Limb (tissue), 2 donors: Measurements from ENCODE around the gene PLAC9.
"Not testable (repeated sequence)": the region's sequence is repeated elsewhere in the genome, so short reads cannot be mapped to it uniquely, and the experiment has no call there.

Experiments
- DNase-seq, 2 donors: peaks; one replicate each; pipeline ENCODE4 v3.0.0-alpha.2; 2016; ENCODE audit errors: extremely low spot score in 2 of 2

PLAC9 gene

DNA sequence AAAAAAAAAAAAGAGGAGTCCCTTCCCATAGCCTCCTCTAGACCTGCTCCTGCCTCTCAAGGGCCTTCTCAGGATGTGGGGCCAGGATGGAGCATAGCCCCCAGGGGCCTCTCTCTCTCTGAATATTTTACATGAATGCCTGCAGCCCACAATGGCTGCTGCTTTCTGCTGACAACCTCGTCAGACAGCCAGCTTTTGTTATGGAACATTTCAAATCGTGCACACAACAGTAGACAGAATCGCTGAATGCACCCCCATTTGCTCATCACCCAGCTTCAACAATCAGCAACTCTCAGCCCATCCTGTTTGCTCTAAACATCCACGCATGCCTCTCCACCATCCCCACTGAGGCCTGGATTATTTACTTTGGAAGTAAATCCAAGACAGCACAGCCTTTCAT is 5.4 kb downstream of the PLAC9 start:
- DNase-seq = no peak

DNA sequence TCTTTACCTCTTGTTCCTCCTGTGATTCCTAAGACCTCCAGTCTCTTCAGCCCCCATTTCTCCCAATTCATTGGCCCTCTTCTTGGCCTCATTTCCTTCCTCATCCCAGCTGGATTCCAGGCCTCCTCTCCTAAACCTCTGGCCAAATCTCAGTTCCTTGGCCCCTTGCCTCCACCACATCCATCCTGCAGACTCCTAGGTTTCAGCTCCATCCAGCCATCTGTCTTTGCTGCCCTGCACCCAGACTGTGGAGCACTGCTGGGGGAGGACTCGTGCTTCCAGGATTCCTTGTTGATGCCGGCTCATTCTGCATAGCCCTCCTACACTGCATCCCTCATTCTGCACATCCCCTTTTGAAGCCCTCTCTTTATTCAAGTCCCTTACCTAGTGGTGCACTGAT is 6.7 kb downstream of the PLAC9 start:
- no peak for DNase-seq

DNA sequence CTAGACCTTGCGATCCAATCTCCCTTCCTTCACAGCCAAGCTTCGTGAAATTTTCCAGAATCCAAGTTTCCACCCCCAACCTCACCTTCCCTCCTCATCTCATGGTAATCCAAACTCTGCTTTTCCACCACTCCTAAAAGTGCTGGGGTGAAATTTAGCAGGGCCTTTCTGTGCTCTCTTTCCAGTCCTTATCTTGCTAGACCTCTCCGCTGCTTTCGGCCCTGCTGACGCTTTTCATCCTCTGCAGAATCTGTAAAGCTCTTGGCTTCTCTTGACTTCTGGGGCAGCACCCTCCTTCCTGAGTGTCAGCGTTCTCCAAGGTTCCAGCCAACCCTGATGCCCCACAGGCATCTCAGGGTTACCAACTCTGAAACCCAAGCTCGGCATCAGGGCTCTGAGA is 7.7 kb downstream of the PLAC9 start:
- DNase-seq = no peak

DNA sequence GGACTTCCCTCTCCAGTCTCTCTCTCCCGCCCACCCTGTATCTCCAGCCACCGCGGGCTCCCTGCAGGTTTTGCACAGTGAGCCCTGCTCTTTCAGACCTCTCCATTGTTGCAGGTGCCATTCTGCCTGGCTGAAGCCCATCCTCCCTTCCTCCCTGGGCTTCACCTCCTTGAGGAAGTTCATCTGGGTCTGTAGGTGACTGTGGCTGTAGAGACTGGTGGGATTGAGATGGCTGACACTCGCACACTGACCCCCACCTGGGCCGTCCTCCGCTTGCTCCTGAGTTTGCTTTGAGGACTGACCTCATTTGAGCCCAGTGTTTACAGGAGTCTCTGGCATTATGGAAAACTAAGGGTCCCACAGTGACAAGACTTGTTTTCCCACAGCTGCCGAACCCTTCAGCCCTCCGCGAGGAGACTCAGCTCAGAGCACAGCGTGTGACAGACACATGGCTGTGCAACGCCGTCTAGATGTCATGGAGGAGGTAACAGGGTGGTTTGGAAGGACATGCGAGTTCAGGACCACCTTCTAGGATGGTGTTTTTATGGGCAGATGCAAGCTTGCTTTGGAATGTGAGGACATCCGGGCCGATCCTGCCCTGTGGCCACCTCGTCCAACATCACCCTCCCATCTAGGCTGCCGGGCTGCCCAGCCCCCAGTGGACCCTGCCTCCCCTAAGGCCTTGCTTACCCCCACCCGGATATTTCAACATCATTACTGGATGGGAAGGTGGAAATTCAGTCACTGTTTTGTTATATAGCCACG is 9.3 kb downstream of the PLAC9 start:
- DNase-seq = no peak

DNA sequence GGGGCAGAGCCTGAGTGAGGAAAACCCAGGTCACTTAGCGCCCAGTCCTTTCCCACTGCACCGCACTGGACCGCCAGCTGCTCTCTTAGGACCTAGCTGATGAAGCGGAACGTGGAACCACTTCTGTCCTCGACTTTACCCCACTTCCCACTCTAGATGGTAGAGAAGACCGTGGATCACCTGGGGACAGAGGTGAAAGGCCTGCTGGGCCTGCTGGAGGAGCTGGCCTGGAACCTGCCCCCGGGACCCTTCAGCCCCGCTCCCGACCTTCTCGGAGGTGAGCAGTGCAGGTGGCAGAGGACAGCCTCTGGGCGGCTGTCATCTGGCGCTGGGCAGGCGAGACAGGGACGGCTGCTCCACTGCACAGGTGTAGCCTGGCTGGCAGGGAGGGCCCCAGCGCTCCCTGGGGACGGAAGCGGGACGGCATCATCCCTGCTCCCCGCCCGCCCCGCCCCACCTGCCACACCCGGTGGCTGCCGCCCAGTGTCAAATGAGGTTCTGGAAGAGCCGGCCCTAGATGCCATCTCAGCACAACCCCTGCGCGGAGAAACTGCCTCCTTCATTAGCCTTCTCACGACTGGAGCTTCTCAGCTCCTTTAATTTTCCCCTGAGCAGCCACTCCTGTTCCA is 11.7 kb downstream of the PLAC9 start:
- DNase-seq = peak in 1 of 2 donors; percentile 45

DNA sequence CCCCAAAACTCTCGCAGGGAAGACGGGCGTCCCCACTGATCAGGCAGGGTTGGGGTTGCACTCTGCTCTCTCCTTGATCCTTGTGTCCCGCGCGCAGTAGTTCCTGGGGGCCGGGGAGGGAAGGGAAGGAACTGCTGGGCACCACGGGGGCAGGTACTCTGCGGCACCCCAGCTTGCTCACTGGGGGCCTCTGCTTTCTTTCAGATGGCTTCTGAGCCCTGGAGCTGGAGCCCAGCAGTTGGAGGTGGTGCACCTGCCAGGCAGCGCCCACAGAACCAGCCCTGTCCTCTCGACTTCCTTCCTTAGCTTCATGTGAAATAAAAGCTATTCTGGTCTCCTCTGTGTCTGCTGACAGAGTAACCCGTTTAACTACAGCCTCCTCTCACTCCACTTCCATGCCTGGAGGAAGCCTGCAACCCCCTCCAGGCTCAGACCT is 12.2 kb downstream of the PLAC9 start:
- peak in 1 of 2 donors; percentile 32 for DNase-seq

DNA sequence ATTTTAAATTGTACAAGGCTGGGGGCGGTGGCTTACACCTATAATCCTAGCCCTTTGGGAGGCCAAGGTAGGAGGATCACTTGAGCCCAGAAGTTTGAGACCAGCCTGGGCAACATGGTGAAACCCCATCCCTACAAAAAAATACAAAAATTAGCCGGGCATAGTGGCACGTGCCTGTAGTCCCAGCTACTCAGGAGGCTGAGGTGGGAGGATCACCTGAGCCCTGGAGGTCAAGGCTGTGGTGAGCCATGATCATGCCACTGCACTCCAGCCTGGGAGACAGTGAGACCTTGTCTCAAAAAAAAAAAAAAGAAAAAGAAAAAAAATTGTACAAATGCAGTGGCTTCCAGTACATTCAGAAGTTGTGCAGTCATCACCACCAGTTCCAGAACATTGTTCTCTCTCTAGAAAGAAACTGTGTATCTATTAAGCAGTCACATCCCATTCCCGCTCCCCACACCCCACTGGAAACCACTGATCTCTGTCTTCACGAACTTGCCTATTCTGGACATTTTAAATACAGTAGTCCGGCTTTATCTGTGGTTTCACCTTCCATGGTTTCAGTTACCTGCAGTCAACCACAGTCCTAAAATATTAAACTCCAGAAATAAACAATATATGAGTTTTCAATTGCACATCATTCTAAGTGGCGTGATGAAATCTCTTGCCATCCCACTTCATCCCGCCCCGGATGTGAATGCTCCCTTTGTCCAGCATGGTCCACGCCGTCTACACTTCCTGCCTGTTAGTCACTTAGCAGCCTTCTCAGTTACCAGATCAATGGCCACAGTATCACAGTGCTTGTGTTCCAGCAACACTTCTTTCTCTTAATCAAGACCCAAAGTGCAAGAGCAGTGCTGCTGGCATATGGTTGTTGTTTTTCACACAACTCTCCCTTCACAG is 13.1 kb downstream of the PLAC9 start:
- DNase-seq = not testable (repeated sequence)

DNA sequence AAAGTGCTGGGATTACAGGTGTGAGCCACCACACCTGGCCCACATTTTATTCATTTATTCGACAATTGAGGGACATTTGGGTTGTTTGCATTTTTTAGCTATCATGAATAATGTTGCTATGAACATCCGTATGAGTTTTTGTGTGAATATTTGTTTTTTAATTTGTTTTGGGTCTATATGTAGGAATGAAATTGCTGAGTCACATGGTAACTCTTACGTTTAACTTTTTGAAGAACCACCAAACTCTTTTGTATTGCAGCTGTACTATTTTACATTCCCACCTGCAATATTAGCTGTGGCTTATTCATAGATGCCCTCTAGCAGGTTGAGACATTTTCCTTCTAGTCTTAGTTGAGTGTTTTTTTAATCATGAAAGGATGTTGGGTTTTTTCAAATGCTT is 14.4 kb downstream of the PLAC9 start:
- no peak for DNase-seq

DNA sequence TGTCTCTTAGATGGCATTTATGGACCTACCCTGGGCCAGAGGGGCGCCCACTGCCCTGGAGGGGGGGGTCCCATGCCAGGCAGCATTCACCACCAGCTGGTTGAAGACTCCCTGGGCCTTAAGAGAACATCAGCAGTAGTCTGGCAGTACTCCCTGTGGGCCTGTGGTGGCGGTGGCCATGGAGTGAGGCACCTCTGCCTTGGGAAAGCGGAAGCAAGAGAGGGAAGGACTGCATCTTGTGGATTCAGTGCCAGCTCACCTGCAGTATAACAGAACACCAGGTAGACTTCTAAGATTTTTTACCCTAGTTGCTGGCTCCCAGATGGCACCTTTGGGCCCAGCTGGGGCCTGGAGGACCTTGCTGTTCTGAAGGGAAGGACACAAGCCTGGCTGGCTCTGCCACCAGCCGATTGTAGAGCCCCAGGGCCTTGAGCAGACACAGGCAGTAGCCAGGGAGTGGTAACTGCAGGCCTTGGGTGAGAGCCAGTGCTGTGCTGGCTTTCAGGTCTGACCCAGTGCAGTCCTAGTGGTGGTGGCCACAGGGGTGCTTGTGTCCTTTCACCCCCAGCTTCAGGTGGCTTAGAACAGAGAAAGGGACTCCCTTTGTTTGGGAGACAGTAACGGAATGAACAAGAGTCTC is 15.8 kb downstream of the PLAC9 start:
- no peak for DNase-seq

DNA sequence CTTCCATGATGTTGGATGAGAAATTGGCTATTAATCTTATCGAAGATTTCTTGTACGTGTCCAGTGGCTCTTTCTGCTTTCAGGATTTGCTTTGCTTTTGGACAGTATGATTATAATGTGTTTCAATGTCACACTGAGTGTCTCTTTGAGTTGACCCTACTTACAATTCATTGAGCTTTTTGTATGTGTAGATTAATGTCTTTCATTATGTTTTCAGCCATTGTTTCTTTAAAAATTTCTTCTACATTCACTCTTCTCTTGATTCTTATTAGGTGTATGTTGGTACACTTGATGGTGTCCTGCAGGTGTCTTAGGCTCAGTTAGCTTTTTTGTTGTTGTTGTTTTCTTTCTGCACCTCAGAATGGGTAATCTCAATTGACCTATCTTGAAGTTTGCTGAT is 16.6 kb downstream of the PLAC9 start:
- DNase-seq = no peak

DNA sequence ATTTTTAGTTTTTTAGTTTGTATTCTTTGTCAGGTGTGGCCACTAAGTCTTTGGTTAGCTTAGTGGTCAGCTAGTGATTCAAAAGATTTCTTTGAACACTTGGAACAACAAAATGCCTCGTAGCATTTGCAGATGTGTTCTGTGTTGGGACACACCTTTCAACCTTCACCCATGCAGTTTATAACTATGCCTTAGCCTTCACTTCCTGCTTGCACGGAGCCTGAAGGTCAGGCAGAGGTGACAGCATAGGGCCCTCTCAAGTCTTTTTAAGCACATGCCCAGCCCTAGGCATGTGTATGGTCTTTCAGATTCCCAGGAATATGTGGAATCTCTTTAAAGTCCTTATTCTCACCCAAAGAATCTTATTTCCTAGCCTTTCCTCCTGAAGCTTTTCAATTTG is 17.6 kb downstream of the PLAC9 start:
- no peak for DNase-seq

DNA sequence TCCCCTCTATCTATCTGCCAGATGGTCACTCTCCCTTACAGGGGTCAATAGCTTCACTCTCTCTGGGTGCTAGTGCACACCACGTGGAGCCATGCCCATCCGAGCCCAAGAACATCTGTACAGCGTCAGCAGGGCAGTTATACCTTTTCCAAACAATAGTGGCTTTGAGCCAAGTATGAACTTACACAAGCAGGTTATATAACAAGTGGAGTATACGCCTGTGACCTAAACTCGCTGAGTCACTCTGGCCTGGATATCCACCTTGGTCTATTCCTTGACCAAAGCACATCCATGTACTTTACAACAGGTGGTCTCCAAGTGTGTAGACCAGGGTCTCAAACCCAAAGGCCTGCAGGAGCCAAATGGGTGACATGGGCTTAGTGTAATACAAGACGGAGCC is 20.3 kb downstream of the PLAC9 start:
- no peak for DNase-seq

DNA sequence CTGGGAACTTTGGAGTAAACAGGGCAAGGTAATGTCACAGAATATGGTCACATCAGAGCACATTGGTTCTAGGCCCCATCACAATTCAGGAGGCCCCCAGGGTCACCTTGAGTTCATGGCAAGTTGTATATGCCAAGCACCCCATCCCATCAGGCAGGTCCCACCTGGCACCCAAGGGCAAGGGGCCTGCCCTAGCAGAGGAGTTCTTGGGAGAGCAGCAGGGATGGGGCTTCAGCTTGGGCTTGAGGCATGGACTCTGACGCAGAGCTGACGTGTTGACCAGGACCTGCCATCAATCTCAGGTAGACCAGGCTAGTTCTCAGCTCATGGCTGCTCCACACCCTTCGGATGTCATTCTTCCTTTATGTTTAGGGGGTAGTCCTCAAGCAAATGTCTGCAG is 20.9 kb downstream of the PLAC9 start:
- DNase-seq = no peak

DNA sequence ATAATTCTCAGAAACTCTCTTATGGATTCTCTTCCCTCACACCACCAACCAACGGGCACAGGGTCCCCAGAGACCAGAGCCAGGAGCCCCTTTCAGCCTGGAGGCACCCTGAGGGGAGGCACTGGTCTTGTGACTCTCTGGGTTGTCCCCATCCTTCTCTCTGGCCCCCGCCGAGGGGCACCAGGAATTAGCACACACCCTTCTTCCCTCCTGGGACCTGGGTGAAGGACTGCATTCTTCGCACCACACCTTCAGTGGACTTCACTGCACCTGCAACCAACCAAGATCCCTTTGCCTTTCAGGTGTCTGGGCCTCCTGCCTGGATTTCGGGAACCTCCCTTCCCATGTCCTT is 22.1 kb downstream of the PLAC9 start:
- DNase-seq = no peak

DNA sequence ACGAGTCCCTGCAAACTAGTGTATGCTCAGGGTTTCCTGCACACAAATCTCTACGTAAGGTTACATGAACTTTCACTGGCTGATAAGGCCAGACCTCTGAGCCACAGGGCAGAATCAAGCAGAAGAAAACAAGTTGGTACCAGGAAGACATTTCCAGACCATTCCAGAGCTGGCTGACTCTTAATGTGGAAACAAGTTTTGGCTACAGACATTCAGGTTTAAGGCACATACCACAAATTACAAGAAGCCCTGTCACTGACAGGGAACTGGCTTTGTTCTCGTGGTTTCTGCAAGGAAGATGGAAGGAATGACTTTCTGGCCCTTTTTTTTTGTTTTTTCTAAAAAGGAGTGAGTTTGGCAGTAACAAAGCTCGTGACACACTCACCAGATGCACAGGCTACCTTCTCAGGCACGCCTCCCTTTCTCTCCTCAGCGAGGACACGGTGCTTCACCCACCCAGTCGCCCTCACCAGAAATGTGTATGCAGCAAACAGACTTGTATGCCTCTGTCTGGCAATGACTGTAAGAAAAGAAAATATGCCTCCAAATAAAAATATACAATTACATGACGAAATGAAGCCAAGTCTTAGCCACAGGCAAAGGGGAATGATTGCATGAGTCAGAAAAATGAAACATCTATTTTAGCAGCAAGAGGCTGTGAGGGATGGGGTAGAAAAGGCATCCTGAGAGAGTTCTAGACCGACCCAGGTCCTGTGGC is 22.6 kb downstream of the PLAC9 start:
- peak in 1 of 2 donors; percentile 43 for DNase-seq

DNA sequence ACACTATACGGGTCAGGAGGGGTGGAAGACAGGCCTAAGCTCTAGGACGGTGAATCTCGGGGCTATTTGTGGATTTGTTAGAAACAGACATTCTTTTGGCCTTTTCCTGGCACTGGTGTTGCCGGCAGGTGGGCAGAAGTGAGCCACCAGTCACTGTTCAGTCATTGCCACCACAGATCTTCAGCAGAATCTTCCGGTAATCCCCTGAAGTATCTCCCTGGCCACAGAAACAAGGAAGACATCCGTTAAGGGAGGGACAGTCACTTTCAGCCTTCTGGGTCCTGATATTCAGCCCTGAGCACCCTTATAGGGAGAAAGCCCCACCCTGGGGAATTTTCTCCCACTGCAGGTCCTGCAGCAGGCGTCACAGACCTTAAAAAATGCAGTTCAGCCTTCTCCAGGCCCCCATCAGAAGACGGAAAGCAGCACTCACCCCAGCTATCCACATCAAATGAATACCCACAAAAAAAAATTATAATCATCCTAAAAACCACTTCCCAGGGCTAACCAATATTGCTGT is 23.2 kb downstream of the PLAC9 start:
- DNase-seq = no peak

DNA sequence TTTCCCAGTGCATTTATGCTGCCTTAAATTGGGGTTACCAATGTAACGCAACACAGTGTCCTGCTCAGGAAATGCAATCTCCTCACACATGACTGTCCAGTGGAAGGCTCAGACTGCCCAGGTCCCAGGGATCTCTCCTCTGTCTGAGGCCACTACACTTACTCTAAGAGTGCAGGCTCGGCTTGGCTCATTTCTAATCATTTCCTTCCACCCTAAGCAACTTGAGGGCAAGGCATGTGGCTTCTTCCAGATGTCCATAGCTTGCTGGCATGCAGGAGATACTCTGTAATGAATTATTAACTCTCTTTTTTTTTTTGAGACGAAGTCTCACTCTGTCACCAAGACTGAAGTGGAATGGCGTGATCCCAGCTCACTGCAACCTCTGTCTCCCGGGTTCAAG is 23.7 kb downstream of the PLAC9 start:
- no peak for DNase-seq

DNA sequence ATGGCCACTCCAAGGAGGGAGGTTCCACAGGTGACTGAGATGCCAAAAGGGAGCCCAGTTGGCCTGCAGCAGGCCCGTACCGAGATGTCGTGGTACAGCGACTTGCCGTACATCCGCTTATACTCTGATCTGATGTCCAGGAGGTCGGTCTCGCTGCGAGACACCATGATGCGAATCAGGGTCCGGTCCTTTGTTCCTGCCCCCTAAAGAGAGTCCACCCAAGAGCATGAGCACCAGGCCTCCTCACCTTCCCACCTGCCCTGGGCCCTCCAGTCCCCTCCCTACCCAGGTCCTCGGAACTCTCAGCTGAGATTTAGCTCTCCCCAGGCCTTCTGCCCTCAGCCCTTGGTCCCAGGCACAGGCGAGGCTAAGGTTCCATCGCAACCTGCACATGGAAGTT is 25.0 kb downstream of the PLAC9 start:
- no peak for DNase-seq

DNA sequence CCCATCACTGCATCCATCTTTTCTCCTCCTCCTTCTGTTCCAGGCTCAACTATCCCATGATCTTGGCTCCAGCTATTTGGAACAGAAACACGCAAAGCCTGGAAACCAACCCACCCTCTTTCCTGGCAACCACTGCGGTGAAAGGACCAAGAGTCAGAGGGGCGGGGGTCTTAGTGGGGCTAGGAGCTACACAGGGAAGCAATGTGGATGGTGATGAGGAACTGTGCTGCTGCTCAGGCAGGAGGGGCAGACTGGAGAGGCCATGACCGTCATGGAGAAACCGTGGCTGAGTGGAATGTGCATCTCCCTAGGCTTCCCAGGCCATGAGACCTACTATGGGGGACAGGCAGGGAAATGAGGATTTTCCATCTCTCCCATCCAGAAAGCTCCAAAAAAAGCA is 25.6 kb downstream of the PLAC9 start:
- DNase-seq = no peak

DNA sequence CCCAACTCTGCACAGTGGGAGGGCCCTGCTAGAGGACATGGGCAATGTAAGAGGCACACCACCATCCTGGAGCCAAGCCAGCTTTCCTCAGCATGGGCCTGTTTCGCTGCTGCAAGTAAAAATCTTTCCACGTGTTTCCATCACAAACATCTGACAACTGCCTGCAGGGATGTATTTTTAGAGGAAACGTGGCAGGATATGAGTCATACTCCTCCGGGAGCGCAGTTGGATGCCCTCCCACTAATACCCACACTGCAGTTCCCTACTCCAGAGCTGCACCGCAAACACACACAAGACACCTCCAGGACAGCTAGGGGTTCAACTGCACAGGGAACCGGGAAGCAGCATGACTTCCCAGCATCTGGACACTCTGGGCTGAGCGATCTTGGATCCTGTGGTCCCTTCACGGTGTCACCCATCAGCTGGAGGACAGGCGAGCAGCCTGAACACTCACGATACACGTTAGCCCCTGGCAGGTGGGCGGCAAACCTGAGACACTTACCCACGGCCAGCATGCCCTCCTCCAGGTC is 26.1 kb downstream of the PLAC9 start:
- peak; percentile 81 to 90 for DNase-seq
